HAP-1 (cell line): Measurements from ENCODE around the gene MPG.
A peak's percentile ranks its signal among the peaks of the same experiment; 100 is the strongest.
"Not testable (repeated sequence)": the region's sequence is repeated elsewhere in the genome, so short reads cannot be mapped to it uniquely, and the experiment has no call there.

Experiments used
- DNase-seq, 2 experiments: peaks; one replicate each; pipeline ENCODE4 v3.0.0-alpha.2; 2016 to 2020; ENCODE audit warnings: low spot score in 2 of 2
- H3K27me3 ChIP-seq: fragments of 250-450 bp; sonication (Bioruptor Pico); 2 replicates; pipeline ENCODE4 v1.5.1; 2020; ENCODE audit warnings: low read depth, mild to moderate bottlenecking, moderate library complexity
- H3K36me3 ChIP-seq: fragments of 250-450 bp; sonication (Bioruptor Pico); replicated peaks from 2 replicates; pipeline ENCODE4 v1.5.1; 2020; ENCODE audit warnings: mild to moderate bottlenecking
- H3K4me1 ChIP-seq: fragments of 250-450 bp; sonication (Bioruptor Pico); 2 replicates; pipeline ENCODE4 v1.5.1; 2020; ENCODE audit warnings: mild to moderate bottlenecking
- H3K4me3 ChIP-seq: fragments of 250-450 bp; sonication (Bioruptor Pico); 2 replicates; pipeline ENCODE4 v1.5.1; 2020; ENCODE audit warnings: mild to moderate bottlenecking, moderate library complexity
- H3K9me3 ChIP-seq: fragments of 250-450 bp; sonication (Bioruptor Pico); 2 replicates; pipeline ENCODE4 v1.5.1; 2020; ENCODE audit warnings: mild to moderate bottlenecking, moderate library complexity
- in situ Hi-C: fragments of 300-500 bp; cut with MboI; formaldehyde crosslinking; loops from 3 replicates; pipeline ENCODE4 v1.14.3; 2020; ENCODE audit warnings: low sequenced_read_pairs, inconsistent platforms, mixed read lengths

The MPG gene

DNA sequence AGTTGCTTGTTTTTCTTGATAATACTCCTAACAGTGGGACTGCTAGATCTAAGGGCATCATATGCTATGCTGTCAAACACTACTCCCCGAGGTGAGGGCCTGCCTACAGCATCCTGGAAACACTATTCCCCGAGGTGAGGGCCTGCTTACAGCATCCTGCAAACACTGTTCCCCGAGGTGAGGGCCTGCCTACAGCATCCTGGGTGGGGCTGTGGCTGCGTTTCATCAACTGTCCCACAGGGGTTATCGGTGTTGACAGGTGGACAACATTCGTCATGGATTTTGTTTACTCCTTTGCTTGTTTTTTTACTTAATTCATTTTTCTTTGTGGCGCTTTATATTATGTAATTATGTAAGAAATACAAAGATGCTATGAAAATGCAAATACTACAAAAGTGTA is 38.0 kb downstream of the MPG start:
- DNase-seq: no peak
- Histone ChIP-seq H3K4me3 (no peak overlapping the region), H3K9me3 (no peaks in the 10 kb centered on the region), H3K27me3 (no peaks in the 10 kb centered on the region), H3K4me1 (no peaks in the 10 kb centered on the region), H3K36me3 (peaks cover 29% of the 10 kb centered on the region)
- in situ Hi-C loops: no loop called here

DNA sequence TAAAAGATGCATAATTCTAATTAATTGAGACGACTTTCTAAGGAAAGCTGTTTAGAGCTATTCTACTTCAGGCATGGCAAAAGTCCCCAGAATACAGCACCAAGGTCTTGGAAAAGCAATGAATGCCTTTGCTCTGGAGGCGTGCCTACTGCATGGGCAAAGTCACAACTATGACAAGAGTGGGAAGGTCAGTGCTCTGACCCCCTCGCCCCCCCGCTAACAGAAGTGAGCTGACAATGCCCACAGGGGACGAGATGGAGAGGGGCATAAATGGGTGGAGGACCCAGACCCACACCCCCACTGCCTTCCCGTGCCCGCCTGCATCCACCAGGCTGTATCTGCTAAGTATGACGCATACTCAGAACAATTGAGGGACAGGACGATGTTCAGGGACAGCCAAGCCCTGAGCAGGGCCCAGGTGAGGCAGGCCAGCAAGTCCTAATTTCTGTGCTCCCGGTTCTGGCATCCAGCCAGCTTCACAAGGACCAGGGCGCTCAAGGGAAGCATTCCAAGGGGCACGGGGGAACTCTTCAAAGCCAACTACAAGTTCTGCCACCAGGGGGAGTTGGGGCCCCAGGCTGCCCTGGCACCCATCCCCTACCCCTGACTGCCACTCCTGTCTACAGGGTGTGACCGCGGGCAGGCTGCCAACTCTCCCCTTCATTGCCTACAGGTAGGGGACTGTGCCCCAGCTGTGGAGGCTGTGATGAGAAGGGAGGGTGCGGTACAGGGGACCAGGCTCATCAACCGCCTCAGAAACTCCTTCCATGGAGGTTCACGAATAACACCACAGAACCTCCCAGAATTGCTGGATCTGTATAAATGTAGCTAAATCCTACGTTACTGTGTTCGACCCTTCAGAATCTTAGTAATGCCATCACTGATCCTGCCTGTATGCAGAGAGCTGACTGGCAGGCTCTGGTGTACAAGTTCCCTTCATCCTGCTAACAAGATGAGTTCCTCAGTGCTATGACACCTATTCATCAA is 39.6 kb downstream of the MPG start:
- peaks cover 16% of the 10 kb centered on the region for H3K36me3 ChIP-seq
- no peaks in the 10 kb centered on the region for H3K4me1 ChIP-seq
- H3K4me3 ChIP-seq: no peak overlapping the region
- no peaks in the 10 kb centered on the region for H3K9me3 ChIP-seq
- in situ Hi-C loops: no loop called here
- no peaks in the 10 kb centered on the region for H3K27me3 ChIP-seq
- DNase-seq: peak; percentile 47 to 89

DNA sequence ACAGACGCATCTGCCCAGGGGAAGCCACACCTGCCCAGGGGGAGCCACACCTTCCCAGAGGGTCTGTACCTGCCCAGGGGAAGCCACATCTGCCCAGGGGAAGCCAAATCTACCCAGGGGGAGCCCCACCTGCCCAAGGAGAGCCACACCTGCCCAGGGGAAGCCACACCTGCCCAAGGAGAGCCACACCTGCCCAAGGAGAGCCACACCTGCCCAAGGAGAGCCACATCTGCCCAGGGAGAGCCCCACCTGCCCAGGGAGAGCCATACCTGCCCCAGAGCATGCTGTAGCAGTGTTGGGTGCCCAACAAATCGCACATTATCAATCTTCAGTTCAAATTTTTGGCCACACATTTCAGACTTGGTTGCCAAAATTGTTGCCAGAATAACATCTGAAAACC is 40.8 kb downstream of the MPG start:
- in situ Hi-C loops: no loop called here
- Histone ChIP-seq H3K36me3 (peaks cover 9% of the 10 kb centered on the region), H3K4me3 (no peak overlapping the region), H3K27me3 (no peaks in the 10 kb centered on the region), H3K9me3 (no peaks in the 10 kb centered on the region), H3K4me1 (no peaks in the 10 kb centered on the region)
- no peak for DNase-seq

DNA sequence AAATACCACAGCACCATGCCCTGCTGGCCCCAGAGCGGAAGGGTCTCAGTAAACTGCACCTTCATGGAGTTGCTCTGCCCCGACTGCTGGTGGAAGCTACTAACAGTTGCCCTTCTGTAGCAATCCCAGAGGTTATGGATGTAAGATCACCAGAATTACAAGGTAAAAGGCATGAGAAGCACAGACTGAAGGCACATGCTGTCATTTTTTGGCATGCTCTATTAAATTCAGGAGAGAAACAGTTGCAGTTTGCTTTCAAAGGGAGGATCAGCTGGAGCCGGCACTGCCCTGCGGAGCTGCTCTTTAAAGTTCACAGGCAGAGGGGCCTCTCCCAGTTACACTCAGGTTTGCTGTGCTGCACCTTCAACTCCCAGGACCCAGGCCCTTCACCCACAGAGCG is 41.3 kb downstream of the MPG start:
- H3K9me3 ChIP-seq: no peaks in the 10 kb centered on the region
- in situ Hi-C loops: no loop called here
- H3K4me1 ChIP-seq: no peaks in the 10 kb centered on the region
- no peaks in the 10 kb centered on the region for H3K27me3 ChIP-seq
- no peak overlapping the region for H3K4me3 ChIP-seq
- DNase-seq: no peak
- peaks cover 6% of the 10 kb centered on the region; the same call in 1 of the 2 replicates for H3K36me3 ChIP-seq

DNA sequence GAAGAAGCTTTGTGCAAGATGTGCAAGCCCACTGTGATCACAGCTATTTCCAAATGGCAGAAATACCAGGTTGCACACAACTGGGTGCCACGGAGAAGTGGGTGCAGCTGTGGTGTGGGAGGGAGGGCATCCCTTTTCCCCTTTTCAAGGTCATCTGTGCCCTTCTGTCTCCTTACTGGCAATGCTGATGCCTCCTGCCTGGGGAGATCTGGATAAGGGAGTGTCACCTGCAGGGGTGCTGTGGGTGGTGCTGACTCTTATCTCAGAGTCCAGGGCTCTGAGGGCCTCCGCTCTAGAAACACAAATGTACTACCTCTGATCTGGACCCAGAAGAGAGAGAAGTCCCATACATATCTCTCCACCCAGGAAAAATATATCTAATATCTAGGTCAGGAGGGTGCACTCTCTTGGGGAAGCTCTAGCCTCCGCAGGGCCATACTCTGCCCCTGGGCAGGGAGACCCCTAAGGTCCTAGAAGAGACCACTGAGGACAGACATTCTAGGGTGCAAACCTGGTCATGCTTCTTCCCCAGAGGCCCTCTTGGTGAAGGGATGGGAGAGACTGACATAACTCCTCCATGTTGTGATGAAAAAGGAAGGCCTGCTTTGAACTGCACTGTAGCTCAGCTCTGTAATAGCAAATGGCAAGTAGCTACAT is 41.9 kb downstream of the MPG start:
- Histone ChIP-seq H3K9me3 (no peaks in the 10 kb centered on the region), H3K27me3 (no peaks in the 10 kb centered on the region), H3K36me3 (peaks cover 8% of the 10 kb centered on the region), H3K4me3 (no peak overlapping the region), H3K4me1 (0 out of 2 replicates have a peak, but pooled peaks cover 3% of the 10 kb centered on the region)
- no peak for DNase-seq
- in situ Hi-C loops: no loop called here

DNA sequence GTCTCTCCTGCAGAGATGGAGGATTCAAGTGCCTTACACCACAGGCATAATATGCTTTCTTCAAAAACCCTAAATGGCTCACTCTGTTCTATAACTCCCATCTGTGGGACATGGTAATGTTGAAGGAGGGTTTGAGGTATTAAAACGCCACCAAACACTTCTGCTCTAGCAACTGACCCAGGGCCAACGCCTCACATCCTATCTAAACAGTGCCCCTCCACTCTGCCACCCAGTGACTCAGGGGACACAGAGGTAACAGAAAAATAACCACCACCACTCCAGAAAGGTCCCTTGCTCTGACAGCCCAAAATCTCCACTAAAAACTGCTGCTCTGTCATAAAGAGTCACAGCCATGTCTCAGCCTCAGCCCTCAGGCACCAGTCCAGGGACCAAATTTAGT is 42.7 kb downstream of the MPG start:
- in situ Hi-C loops: no loop called here
- Histone ChIP-seq H3K4me3 (no peak overlapping the region), H3K9me3 (no peaks in the 10 kb centered on the region), H3K4me1 (peaks cover 3% of the 10 kb centered on the region; the same call in 1 of the 2 replicates), H3K27me3 (no peaks in the 10 kb centered on the region), H3K36me3 (peaks cover 8% of the 10 kb centered on the region)
- DNase-seq: no peak

DNA sequence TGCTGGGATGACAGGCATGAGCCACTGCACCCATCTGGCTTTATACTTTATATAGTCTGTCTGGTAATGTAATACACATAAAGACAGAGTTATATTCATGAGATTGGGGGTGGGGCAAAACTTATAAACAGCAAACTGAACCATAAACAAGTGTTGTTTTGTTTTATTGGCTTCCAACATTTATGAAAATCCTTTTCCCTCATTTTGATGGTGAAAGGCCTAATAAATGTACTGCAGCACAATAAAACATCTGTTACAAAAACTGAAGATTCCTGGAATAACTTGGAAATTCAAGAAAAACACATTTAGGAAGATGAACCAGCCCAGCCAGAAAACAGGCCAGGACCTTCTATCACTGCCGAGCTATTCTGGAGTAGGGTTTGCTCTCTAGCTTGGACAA is 44.3 kb downstream of the MPG start:
- H3K36me3 ChIP-seq: peaks cover 5% of the 10 kb centered on the region; the same call in 1 of the 2 replicates
- H3K27me3 ChIP-seq: no peaks in the 10 kb centered on the region
- in situ Hi-C loops: no loop called here
- no peak overlapping the region for H3K4me3 ChIP-seq
- H3K4me1 ChIP-seq: peaks cover 3% of the 10 kb centered on the region; the same call in 1 of the 2 replicates
- no peaks in the 10 kb centered on the region for H3K9me3 ChIP-seq
- DNase-seq: no peak

DNA sequence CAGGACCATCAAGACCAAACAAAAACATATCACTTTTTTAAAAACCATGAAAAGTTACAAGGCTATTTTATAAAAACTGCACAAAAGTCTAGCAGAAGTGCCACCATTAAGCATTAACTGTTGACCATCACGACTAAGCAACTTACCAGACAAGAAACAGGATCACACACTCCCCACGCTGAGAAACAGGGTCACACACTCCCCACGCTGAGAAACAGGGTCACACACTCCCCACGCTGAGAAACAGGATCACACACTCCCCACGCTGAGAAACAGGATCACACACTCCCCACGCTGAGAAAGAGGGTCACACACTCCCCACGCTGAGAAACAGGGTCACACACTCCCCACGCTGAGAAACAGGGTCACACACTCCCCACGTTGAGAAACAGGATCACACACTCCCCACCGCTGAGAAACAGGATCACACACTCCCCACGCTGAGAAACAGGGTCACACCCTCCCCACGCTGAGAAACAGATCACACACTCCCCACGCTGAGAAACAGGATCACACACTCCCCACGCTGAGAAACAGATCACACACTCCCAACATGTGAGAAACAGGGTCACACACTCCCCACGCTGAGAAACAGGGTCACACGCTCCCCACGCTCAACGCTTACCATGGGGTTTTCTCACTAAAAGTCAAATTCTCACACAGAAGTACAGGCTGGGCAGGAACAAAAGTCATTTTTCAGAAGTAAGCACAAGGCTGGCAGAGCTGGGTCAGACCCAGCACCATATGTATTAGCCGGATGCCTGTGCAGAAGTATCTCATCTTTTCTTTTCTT is 45.7 kb downstream of the MPG start:
- in situ Hi-C loops, H3K36me3 ChIP-seq: not testable (repeated sequence)

DNA sequence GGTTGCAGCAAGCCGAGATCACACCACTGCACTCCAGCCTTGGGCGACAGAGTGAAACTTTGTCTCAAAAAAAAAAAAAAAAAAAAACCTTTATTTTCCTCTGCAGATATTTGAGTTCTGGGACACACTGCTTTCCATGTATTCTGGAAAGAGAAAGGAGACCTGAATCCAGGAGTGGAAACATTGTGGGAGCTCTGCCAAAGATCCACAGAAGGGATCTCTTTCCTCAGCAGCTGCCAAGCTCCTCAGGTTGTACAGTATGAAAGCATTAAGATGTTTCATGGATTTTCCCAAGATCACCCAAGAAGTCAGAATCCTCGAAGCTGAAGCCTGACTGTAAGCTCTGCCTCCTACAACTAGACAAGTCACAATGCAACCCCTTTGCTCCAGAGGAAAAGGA is 47.0 kb downstream of the MPG start:
- in situ Hi-C loops: no loop called here
- no peaks in the 10 kb centered on the region for H3K27me3 ChIP-seq
- DNase-seq: no peak
- no peak overlapping the region for H3K4me3 ChIP-seq
- no peaks in the 10 kb centered on the region for H3K9me3 ChIP-seq
- peaks cover 2% of the 10 kb centered on the region; the same call in 1 of the 2 replicates for H3K36me3 ChIP-seq
- peaks cover 3% of the 10 kb centered on the region; the same call in 1 of the 2 replicates for H3K4me1 ChIP-seq

More for the DNA sequence above, 45.7 kb downstream of the MPG start:
- not testable (repeated sequence) for DNase-seq, H3K4me3 ChIP-seq, H3K9me3 ChIP-seq, H3K4me1 ChIP-seq, H3K27me3 ChIP-seq

DNA sequence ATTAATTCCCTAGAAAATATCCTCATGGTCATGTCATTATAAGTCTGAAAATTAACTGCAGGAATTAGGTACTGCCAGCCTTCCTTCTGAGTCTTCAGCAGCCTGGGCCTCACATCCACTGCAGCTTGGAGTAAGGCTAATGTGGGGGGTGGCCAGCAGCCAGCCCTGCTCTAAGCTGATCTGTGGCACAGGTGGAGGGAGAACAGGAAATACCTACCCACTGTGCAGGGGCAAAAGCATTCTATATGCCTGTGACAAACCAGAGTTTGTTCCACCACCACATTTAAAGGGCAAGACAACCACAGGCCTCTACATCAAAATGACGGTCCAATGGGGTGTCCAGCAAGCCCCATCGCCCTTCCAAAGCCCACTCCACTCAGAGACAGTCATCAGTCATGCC is 51.0 kb downstream of the MPG start:
- Histone ChIP-seq H3K9me3 (no peaks in the 10 kb centered on the region), H3K4me1 (peaks cover 3% of the 10 kb centered on the region; the same call in 1 of the 2 replicates), H3K4me3 (no peak overlapping the region), H3K36me3 (peaks cover 2% of the 10 kb centered on the region; the same call in 1 of the 2 replicates), H3K27me3 (no peaks in the 10 kb centered on the region)
- DNase-seq: no peak
- in situ Hi-C loops: no loop called here

DNA sequence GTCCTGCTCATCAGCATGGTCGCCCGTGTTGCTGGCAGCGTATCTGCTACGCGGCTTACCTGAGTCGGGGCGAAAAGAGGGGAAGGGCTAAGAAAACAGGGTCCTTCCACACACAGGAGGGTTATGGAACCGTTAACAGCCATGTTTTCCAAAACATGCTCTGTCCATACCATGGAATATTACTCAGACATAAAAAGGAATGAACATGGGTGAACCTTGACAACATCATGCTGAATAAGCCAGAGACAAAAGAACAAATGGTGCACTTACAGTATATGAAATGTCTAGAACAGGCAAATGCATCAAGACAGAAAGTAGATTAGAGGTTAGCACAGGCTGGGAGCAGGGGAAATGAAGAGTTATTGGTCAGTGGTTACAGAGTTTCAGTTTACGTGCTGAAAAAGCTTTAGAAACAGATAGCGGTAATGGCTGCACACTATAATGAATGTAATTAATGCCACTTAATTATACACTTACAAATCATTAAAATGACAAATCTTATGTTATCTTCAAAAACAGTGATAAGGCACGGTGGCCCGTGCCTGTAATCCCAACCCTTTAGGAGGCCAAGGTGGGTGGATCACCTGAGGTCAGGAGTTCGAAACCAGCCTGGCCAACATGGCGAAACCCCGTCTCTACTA is 52.6 kb downstream of the MPG start:
- in situ Hi-C loops: no loop called here
- Histone ChIP-seq H3K4me1 (no peaks in the 10 kb centered on the region), H3K27me3 (no peaks in the 10 kb centered on the region), H3K4me3 (no peak overlapping the region), H3K36me3 (no peaks in the 10 kb centered on the region), H3K9me3 (no peaks in the 10 kb centered on the region)
- DNase-seq: no peak

DNA sequence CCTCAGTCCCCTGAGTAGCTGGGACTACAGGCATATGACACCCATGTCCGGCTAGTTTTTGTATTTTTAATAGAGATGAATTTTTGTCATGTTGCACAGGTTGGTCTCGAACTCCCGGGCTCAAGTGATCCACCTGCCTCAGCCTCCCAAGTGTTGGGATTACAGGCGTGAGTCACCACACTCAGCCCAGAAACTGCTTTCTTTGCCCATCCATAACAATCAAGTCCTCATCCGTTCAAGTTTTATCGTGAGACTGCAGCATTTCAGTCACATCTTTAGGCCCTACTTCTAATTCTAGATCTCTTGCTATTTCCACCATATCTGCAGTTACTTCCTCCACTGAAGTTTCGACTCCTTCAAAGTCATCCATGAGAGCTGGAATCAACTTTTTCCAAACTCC is 54.1 kb downstream of the MPG start:
- in situ Hi-C loops: no loop called here
- no peaks in the 10 kb centered on the region for H3K9me3 ChIP-seq
- DNase-seq: no peak
- H3K4me3 ChIP-seq: no peak overlapping the region
- peaks cover under 1% of the 10 kb centered on the region for H3K4me1 ChIP-seq
- no peaks in the 10 kb centered on the region for H3K27me3 ChIP-seq
- no peaks in the 10 kb centered on the region; the same call in none of the 2 replicates for H3K36me3 ChIP-seq

DNA sequence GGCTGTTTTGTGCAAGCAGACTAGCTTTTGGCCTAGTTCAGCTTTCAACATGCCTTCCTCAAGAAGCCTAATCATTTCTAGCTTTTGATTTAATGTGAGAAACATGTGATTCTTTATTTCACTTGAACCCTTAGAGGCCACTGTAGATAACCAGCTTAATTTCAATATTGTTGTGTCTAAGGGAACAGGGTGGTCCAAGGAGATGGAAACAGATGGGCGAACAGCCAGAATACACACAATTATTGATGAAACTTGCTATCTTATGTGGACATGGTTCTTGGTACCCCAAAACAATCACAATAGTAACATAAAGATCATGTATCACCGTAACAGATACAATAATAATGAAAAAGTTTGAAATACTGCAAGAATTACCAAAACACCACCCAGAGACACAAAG is 55.7 kb downstream of the MPG start:
- H3K9me3 ChIP-seq: no peaks in the 10 kb centered on the region
- H3K4me1 ChIP-seq: peaks cover 5% of the 10 kb centered on the region
- H3K36me3 ChIP-seq: no peaks in the 10 kb centered on the region; the same call in none of the 2 replicates
- no peaks in the 10 kb centered on the region for H3K27me3 ChIP-seq
- no peak overlapping the region for H3K4me3 ChIP-seq
- DNase-seq: no peak
- in situ Hi-C loops: no loop called here
